Measurements from ENCODE around the gene ASTN1. TPM values are rescaled to one million over a fixed set of nuclear protein-coding genes. Genes with fewer than 3 reads are reported as not detected.

The ASTN1 gene
- total and polyA plus RNA-seq, 9 of the 15 experiments (the other 6 are each of a cell fraction or from before 2014, with no cell fraction given) = 0.05 to 0.22 (median 0.18) TPM

- no peak for TF ChIP-seq MGA (IDR thresholded peaks at IDR 0.05)
- no peak for TF ChIP-seq ILF3 (IDR thresholded peaks at IDR 0.05; ENCODE audit: borderline replicate concordance)
- no peak for TF ChIP-seq KHSRP (IDR thresholded peaks at IDR 0.05)
- no peak for TF ChIP-seq ZNF12 (CRISPR knock-in tag; IDR thresholded peaks at IDR 0.05)
- TF ChIP-seq ZBTB1 (CRISPR knock-in tag; IDR thresholded peaks at IDR 0.05; ENCODE audit: borderline replicate concordance, low read depth) = no peak
- no peak for TF ChIP-seq THRB (CRISPR knock-in tag; conservative IDR thresholded peaks at IDR 0.05)
- TF ChIP-seq KDM2B (CRISPR knock-in tag; IDR thresholded peaks at IDR 0.05) = no peak
- no peak for TF ChIP-seq TEAD2 (tag; IDR thresholded peaks at IDR 0.05)
- TF ChIP-seq BCL6 (CRISPR knock-in tag; IDR thresholded peaks at IDR 0.05) = no peak
Measured at GRCh38 chr1:177065430-177065829, 99.1 kb downstream of the ASTN1 start (continued).

All from K562 (cell line).